Hematopoietic multipotent progenitor cell treated with erythropoietin and hydrocortisone succinate and interleukin-3 and kit ligand, for 8 days (in vitro differentiated cells): ENCODE data around the gene SEMG2.

Experiments
- DNase-seq: peaks from one replicate; pipeline ENCODE4 v3.0.0-alpha.2; 2015

Gene SEMG2

GRCh38 chr20:45229264-45230056 is 8.3 kb downstream of the SEMG2 start:
- DNase-seq, result peak; percentile 51

GRCh38 chr20:45230631-45231030 is 9.5 kb downstream of the SEMG2 start:
- no peak for DNase-seq

- peak; percentile 16 for DNase-seq
Measured at GRCh38 chr20:45235995-45236394, 14.8 kb downstream of the SEMG2 start.

GRCh38 chr20:45238139-45238538 is 17.0 kb downstream of the SEMG2 start:
- no peak for DNase-seq

- DNase-seq, result no peak
Measured at GRCh38 chr20:45246109-45246508, 24.9 kb downstream of the SEMG2 start.

- no peak for DNase-seq
Measured at GRCh38 chr20:45247865-45248264, 26.7 kb downstream of the SEMG2 start.

GRCh38 chr20:45248609-45249008 is 27.4 kb downstream of the SEMG2 start:
- no peak for DNase-seq

- DNase-seq, result no peak
Measured at GRCh38 chr20:45251884-45252560, 30.8 kb downstream of the SEMG2 start.

- DNase-seq, result no peak
Measured at GRCh38 chr20:45253261-45253660, 32.1 kb downstream of the SEMG2 start.

GRCh38 chr20:45254383-45255262 is 33.5 kb downstream of the SEMG2 start, which contains the start of gene SLPI:
SLPI (minus strand) TSS chr20:45254564; CDS start chr20:45254543, 21 bp downstream.
- DNase-seq, result peak; percentile 13

- DNase-seq, result no peak
Measured at GRCh38 chr20:45257161-45257560, 36.0 kb downstream of the SEMG2 start.

GRCh38 chr20:45257711-45258110 is 36.5 kb downstream of the SEMG2 start:
- DNase-seq, result no peak

- DNase-seq, result no peak
Measured at GRCh38 chr20:45258259-45258658, 37.1 kb downstream of the SEMG2 start.

- DNase-seq, result no peak
Measured at GRCh38 chr20:45258664-45259063, 37.5 kb downstream of the SEMG2 start.

- no peak for DNase-seq
Measured at GRCh38 chr20:45263556-45264266, 42.5 kb downstream of the SEMG2 start.

GRCh38 chr20:45266977-45267376 is 45.8 kb downstream of the SEMG2 start:
- DNase-seq, result no peak

- no peak for DNase-seq
Measured at GRCh38 chr20:45268531-45268930, 47.4 kb downstream of the SEMG2 start.

GRCh38 chr20:45269056-45269455 is 47.9 kb downstream of the SEMG2 start:
- DNase-seq, result no peak

GRCh38 chr20:45269754-45270270 is 48.6 kb downstream of the SEMG2 start:
- DNase-seq, result no peak
